ENCODE results near the gene KRTAP29-1. TPM values are rescaled to one million over a fixed set of nuclear protein-coding genes. Genes with fewer than 3 reads are reported as not detected.

The KRTAP29-1 gene
- total RNA-seq, 1 donor from 2014 or later, result not detected

- no peak for DNase-seq (ENCODE audit: low read depth)
- no peak for TF ChIP-seq CTCF (IDR thresholded peaks at IDR 0.05; ENCODE audit: insufficient read depth, low read length, poor library complexity, severe bottlenecking)
- Histone ChIP-seq H3K36me3 (ENCODE audit: control insufficient read depth, insufficient read depth, low read length) (no peaks in the 10 kb centered on the region), H3K4me3 (ENCODE audit: low read depth, low read length) (no peak overlapping the region), H3K27me3 (ENCODE audit: control insufficient read depth, insufficient read depth, low read length) (no peaks in the 10 kb centered on the region)
These were observed 5.7 kb upstream of the KRTAP29-1 start for GRCh38 chr17:41308251-41308917.

- H3K27me3 ChIP-seq (ENCODE audit: control insufficient read depth, insufficient read depth, low read length), result no peaks in the 10 kb centered on the region
- DNase-seq (ENCODE audit: low read depth), result peak; percentile 43
- H3K4me3 ChIP-seq (ENCODE audit: low read depth, low read length), result no peak overlapping the region
- no peaks in the 10 kb centered on the region for H3K36me3 ChIP-seq (ENCODE audit: control insufficient read depth, insufficient read depth, low read length)
- TF ChIP-seq CTCF (IDR thresholded peaks at IDR 0.05; ENCODE audit: insufficient read depth, low read length, poor library complexity, severe bottlenecking), result no peak
These were observed 5.0 kb upstream of the KRTAP29-1 start for GRCh38 chr17:41307647-41308046.

- Histone ChIP-seq H3K36me3 (ENCODE audit: control insufficient read depth, insufficient read depth, low read length) (no peaks in the 10 kb centered on the region), H3K4me3 (ENCODE audit: low read depth, low read length) (no peak overlapping the region), H3K27me3 (ENCODE audit: control insufficient read depth, insufficient read depth, low read length) (no peaks in the 10 kb centered on the region)
- TF ChIP-seq CTCF (IDR thresholded peaks at IDR 0.05; ENCODE audit: insufficient read depth, low read length, poor library complexity, severe bottlenecking), result no peak
- no peak for DNase-seq (ENCODE audit: low read depth)
These were observed 1.4 kb upstream of the KRTAP29-1 start for GRCh38 chr17:41304091-41304490.

- no peak for TF ChIP-seq CTCF (IDR thresholded peaks at IDR 0.05; ENCODE audit: insufficient read depth, low read length, poor library complexity, severe bottlenecking)
- Histone ChIP-seq H3K36me3 (ENCODE audit: control insufficient read depth, insufficient read depth, low read length) (no peaks in the 10 kb centered on the region), H3K4me3 (ENCODE audit: low read depth, low read length) (no peak overlapping the region), H3K27me3 (ENCODE audit: control insufficient read depth, insufficient read depth, low read length) (no peaks in the 10 kb centered on the region)
- no peak for DNase-seq (ENCODE audit: low read depth)
These were observed 330 bp upstream of the KRTAP29-1 start for GRCh38 chr17:41302981-41303380.

GRCh38 chr17:41301204-41301790 is 1.4 kb downstream of the KRTAP29-1 start:
- Histone ChIP-seq H3K4me3 (ENCODE audit: low read depth, low read length) (no peak overlapping the region), H3K27me3 (ENCODE audit: control insufficient read depth, insufficient read depth, low read length) (no peaks in the 10 kb centered on the region), H3K36me3 (ENCODE audit: control insufficient read depth, insufficient read depth, low read length) (no peaks in the 10 kb centered on the region)
- DNase-seq (ENCODE audit: low read depth), result no peak
- no peak for TF ChIP-seq CTCF (IDR thresholded peaks at IDR 0.05; ENCODE audit: insufficient read depth, low read length, poor library complexity, severe bottlenecking)
